HG02623 (cell line): ENCODE results near the gene DISC1.
"Not testable (repeated sequence)": the region's sequence is repeated elsewhere in the genome, so short reads cannot be mapped to it uniquely, and the experiment has no call there.

Experiments
- ATAC-seq: cut with Tn5 transposase; IDR thresholded peaks from one replicate; pipeline ENCODE4 v1.9.1; 2021; ENCODE audit warnings: moderate library complexity; ENCODE audit not compliant: unreplicated experiment

Gene DISC1

DNA sequence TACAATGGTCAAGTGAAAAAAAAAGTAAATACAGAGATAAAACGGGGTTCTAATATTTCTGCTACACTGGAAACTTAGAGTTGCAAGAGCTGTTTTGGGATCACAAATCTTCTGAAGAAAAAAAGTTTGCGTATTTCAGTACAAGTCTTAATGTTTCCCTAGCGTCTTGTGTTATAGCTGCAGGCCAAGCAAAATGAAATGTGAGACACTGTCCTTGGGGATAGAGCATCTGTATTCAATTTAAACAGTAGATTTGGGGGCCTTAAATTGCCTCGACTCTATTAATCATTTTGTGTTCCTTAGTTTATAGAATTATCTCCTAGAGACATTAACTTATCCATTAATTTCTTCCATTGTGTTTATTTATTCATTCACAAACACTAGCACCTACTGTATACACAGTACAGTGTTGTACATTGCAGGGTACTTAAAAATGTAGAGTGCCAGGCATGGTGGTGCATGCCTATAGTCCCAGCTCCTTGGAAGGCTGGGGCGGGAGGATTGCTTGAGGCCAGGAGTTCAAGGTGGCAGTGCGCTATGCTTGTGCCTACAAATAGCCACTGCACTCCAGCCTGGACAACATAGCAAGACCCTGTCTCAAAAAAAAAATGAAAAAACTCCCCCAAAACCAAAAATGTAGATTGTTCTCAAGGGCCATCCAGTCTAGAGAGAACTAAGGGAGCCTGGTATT lies 7.9 kb downstream of the DISC1 start:
- no peak for ATAC-seq

- ATAC-seq, result no peak
Measured at GRCh38 chr1:231636157-231636556, 9.6 kb downstream of the DISC1 start.

- ATAC-seq, result not testable (repeated sequence)
Measured at GRCh38 chr1:231636922-231637321, 10.3 kb downstream of the DISC1 start.

- no peak for ATAC-seq
Measured at GRCh38 chr1:231638647-231639046, 12.1 kb downstream of the DISC1 start.

GRCh38 chr1:231639819-231640218 lies 13.2 kb downstream of the DISC1 start:
- ATAC-seq, result no peak

DNA sequence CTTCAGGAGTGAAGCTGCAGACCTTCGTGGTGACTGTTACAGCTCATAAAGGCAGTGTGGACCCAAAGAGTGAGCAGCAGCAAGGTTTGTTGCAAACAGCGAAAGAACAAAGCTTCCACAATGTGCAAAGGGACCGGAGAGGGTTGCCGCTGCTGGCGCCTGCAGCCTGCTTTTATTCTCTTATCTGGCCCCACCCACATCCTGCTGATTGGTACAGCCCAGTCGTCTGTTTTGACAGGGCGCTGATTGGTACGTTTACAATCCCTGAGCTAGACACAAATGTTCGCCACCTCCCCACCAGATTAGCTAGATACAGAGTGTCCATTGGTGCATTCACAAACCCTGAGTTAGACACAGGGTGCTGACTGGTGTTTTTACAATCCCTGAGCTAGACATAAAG lies 14.9 kb downstream of the DISC1 start:
- not testable (repeated sequence) for ATAC-seq

DNA sequence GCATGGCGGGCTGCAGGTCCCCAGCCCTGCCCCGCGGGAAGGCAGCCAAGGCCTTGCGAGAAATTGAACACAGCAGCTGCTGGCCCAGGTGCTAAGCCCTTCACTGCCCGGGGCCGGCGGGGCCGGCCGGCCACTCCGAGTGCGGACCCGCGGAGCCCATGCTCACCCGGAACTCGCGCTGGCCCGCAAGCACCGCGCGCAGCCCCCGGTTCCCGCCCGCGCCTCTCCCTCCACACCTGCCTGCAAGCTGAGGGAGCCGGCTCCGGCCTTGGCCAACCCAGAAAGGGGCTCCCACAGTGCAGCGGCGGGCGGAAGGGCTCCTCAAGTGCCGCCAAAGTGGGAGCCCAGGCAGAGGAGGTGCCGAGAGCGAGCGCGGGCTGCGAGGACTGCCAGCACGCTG lies 15.5 kb downstream of the DISC1 start:
- not testable (repeated sequence) for ATAC-seq

DNA sequence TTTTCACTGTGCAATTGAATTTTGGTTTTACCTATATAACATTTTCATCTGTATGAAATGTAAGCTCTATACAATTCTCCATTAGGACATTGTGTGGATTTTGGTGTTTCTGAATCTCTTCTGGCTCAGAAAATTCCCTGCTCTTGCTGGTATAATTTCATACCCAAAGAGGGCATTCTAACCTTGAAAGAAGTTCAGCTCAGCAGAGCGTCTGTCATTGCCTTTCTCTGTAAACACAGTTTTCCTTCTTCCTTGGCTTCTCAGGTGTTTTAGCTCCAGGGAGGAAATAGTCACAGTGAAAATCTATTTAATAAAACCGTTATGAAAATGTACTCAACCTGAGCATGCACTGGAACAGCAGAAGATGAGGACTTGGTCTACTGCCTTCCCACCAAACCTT lies 16.0 kb downstream of the DISC1 start:
- no peak for ATAC-seq

GRCh38 chr1:231643071-231643934 lies 16.7 kb downstream of the DISC1 start:
- no peak for ATAC-seq

DNA sequence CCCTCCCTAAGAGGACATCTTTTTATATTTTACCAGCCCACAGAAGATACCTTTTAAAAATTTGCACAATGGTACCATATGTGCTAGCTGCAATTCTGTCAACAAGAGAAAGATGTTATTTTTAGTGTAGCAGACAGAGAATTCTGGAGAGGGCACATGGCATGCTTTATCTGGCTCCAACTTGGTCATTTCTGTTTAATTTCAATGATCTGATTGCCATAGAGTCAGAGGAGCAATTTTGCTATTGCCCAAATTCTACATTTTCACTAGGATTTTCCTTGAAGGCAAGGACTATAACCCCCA lies 17.3 kb downstream of the DISC1 start:
- no peak for ATAC-seq

GRCh38 chr1:231645634-231646033 lies 19.0 kb downstream of the DISC1 start:
- not testable (repeated sequence) for ATAC-seq

GRCh38 chr1:231646165-231646564 lies 19.6 kb downstream of the DISC1 start:
- not testable (repeated sequence) for ATAC-seq

DNA sequence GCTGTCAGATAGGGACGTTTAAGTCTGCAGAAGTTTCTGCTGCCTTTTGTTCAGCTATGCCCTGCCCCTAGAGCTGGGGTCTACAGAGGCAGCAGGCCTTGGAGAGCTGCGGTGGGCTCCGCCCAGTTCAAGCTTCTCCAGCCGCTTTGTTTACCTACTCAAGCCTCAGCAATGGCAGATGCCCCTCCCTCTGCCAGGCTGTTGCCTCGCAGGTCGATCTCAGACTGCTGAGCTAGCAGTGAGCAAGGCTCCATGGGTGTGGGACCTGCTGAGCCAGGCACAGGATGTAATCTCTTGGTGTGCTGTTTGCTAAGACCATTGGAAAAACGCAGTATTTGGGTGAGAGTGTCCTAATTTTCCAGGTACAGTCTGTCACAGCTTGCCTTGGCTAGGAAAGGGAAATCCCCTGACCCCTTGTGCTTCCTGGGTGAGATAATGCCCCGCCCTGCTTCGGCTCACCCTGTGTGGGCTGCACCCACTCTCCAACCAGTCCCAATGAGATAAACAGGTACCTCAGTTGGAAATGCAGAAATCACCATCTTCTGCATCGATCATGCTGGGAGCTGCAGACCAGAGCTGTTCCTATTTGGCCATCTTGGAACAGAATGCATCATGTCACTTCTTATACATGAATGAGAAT lies 25.2 kb downstream of the DISC1 start:
- ATAC-seq, result not testable (repeated sequence)

- no peak for ATAC-seq
Measured at GRCh38 chr1:231653632-231654031, 27.0 kb downstream of the DISC1 start.

DNA sequence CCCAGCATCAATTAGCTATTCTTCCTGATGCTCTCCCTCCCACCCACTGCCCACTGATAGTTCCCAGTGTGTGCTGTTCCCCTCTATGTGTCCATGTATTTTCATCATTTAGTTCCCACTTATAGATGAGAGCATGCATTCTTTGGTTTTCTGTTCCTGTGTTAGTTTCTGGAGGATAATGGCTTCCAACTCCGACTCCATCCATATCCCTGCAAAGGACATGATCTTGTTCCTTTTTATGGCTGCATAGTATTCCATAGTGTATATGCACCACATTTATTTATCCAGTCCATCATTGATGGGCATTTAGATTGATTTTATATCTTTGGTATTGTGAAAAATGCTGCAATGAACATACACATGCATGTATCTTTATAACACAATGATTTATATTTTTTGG lies 30.2 kb downstream of the DISC1 start:
- ATAC-seq, result no peak

DNA sequence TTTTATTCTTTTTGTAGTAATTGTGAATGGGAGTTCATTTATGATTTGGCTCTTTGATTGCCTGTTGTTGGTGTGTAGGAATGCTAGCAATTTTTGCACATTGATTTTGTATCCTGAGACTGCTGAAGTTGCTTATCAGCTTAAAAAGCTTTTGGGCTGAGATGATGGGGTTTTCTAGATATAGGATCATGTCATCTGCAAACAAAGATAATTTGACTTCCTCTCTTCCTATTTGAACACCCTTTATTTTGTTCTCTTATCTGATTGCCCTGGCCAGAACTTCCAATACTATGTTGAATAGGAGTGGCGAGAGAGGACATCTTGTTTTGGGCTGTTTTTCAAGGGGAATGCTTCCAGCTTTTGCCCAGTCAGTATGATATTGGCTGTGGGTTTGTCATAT lies 31.6 kb downstream of the DISC1 start:
- not testable (repeated sequence) for ATAC-seq

GRCh38 chr1:231660198-231660597 lies 33.6 kb downstream of the DISC1 start:
- no peak for ATAC-seq

GRCh38 chr1:231663211-231663792 lies 36.7 kb downstream of the DISC1 start:
- ATAC-seq, result no peak

DNA sequence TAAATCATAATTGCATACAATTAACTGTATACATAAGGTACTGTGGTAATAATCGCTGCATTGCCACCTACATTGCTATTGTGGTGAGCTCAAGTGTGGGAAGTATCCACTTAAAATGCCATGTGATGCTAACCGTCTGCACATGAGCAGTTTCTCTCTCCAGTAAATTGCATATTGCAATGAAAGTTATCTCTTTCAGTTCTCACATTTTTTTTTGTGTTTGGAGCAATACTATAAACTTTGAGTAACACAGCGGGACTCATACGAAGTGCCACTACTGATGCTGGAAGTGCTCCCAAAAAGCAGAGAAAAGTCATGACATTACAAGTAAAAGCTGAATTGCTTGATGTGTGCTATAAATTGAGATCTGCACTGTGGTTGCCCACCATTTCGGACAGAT lies 38.5 kb downstream of the DISC1 start:
- no peak for ATAC-seq

DNA sequence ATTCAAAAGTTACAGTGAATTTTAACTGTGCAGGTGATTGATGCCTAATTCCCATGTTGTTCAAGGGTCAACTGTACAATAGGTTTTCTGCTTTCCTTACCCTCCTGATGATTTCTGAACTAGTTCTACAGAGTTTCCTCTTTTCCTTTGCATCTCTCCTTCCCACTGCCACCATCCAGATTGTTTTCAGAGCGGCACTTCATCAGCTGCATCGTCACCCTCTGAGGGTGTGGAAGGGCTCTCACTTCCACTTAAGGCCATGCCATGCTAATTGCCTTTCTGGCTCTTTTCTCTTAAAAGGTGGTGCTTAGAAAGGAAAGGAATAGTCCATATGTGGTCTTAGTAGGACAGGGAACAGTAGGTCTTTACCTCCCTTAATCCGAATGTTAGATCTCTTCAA lies 39.1 kb downstream of the DISC1 start:
- no peak for ATAC-seq

GRCh38 chr1:231666220-231666936 lies 39.8 kb downstream of the DISC1 start:
- ATAC-seq, result no peak
